ENCODE measurements around the gene BICDL2.
A peak's percentile ranks its signal among the peaks of the same experiment; 100 is the strongest.

BICDL2 gene

DNA sequence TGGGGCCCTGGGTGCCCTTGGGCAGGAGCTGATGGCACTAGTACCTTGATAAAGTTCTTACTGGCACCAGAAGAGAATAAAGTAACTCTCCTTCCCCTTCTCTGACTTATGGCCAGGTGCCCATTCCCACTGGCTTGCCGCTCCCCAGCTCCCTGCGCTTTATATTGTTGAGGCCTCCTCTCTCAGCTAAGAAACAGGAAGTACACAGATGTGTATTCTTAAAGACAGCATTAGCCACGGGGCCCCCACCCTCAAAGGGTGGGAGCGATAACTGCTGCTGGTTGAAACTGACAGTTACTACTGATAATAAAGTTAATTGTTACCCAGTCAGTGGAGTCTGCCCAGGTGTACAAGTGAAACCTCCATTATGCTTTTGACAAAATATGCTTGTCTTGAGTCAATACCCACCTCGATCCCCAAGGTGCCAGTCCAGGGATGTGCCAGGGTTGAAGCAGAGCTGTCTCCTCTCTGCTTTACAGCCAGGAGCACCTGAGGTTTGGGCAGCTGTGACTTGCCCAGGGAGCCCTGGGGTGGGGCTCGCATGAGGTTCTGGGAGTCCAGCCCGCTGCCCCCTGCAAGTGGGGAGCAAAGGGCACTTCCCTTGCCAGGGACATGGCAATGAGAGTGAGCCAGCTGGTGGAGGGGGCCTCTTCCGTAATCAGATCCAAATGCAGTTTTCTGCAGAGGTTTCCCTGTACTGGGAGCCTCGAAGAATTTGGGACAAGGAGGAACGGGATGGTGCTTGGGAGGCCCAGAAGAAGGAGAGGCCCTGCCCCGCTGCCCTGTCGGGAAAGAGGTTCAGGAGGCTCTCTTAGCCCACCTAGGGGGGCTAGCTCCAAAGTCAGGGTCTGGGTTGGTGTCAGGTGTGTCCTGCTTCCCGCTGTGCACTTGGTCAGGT lies 29.4 kb downstream of the BICDL2 start:
- DNase-seq, result no peak

DNA sequence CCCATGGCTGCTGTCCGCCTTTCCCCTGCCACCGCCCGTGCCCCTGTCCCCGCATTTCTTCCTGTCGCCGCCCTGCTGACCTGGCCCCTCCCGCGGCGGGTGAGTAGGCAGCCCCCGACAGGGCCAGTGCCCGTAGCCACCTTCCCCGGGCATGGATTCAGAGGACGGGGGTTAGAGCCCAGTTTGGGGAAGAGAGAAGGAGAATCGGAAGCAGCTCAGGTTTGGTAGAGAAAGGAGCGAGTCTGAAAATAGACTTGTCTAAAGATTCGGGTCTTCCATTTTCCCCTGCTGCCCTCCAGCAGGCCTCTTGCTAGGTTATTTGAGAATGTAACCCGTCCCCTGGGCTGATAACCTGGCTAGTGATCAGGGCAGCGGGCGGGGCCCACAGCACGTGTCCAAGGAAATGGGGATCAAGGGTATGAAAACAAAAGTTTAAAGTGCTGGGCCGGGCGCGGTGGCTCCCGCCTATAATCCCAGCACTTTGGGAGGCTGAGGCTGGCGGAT lies 31.9 kb downstream of the BICDL2 start:
- no peak for DNase-seq

DNA sequence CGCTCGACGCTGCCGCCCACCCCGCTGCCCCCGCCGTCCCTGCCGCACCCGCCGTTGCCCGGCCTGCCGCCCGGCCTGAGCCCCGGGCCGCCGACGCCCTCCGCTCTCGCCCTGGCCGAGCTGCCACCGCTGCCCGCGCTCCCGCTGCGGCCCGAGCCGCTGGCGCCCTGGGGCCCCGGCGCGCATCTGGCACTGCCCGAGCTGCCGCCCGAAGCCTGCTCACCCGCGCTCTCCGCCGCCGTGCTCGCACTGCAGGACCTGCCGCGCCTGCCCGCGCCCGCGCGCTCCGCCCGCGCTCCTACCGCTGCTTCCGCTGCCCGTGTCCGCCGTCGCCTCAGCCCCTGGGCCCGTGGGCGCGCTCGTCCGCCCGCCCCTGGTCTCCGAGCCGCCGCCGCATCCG lies 32.4 kb downstream of the BICDL2 start:
- DNase-seq, result no peak

DNA sequence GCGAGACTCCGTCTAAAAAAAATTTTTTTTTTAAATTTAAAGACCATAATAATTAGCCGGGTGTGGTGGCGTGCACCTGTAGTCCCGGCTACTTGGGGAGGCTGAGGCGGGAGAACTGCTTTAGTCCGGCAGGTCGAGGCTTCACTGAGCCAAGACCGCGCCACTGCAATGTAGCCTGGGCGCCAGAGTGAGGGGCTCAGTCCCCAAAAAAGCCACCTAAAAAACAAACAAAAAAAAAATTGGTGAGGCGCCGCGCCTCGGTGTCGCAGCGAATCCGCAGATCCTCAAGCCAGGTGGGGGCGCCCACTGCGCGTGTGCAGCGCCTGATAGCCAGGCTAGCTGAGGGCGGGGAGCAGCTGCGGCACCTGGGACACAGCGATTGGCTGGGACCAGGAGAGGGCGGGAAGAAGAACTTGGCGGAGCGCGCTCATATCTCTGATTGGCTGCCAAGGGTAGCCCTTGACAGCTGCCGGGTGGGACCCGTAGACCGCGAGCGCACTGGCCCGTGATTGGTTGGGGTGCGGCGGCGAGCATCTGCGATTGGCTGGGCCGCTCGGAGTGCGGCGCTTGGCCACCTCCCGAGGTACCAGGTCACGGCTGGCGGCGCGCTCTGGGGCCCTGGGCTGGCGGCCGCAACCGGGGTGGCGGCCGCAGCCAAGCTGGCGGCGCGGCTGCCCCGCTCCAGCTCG lies 33.0 kb downstream of the BICDL2 start:
- DNase-seq, result peak; percentile 93

DNA sequence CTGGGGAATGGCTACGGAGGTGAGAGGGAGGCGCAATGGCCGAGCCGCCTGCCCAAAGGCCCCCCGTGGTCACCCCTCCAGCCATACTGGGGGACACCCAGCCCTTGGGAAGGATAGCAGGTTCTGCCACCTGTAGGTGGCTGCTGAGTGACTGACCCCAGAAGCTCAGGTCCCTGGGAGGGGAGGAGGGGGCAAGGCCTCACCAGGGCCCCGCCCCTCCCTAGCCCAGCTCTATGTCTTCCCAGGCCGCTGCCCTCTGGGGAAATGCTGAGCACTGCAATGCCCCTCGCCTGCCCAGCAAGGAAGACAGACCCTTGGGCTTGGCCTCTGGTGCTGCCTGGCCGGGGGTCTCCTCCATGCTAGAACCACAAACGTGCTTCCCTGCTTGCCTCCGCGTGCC lies 35.4 kb downstream of the BICDL2 start:
- no peak for DNase-seq

DNA sequence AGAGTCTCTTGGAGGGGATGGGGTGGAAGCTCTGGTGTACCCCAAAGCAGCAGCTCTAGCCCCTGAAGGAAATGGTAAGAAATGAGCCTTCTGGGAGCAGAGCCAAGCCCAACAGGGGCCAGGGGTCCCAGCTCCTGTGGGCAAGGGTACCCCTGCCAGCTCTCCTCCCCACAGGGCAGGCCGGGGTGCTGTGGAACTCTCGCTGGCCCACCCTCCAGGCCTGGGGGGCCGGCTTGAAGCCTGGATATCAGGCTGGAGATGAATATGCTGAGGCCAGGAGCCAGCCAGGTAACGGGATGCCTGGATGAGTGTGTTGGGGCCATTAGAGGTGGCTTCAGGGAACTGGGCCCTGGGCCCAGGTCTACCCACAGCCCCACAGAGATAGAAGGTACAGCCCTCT lies 36.2 kb downstream of the BICDL2 start:
- DNase-seq, result no peak

DNA sequence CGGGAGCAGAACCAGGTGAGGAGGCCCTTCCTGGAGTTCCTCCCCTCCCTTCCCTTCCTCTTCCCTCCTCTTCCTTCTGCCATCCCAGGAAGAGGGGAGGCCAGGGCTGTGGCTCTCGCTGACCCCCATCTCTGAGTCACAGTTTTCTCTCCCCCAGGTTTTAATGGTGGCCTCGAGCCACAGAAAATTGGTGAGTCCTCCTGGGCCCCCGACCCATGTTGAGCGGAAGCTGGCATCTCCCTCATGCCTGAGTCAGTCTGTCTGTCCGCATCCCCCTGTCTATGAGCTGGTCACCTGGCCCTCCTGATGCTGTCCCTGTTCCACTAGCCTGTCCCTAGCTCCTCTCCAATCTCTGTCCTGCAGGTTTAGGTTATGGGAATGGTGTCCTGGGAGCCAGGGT lies 36.8 kb downstream of the BICDL2 start:
- no peak for DNase-seq

DNA sequence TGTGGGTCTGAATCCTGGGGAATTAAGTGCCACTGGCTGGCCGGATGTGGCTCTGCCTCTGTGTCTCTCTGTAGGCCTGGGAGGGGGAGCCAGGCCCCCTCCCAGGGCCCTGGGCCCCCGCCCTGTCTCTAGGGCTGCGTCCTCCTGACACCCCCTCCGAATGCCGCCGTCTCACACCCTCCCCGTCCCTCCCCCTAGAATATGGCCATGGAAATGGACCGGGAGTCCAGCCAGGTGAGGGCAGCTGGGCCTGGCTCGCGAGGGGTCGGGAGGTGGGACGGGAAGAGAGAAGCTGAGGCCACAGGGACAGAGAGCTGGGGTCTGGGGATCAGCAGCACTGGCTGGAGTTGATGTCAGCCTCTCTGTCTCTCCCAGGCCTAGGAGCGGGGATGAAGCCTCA lies 40.4 kb downstream of the BICDL2 start:
- DNase-seq, result no peak

DNA sequence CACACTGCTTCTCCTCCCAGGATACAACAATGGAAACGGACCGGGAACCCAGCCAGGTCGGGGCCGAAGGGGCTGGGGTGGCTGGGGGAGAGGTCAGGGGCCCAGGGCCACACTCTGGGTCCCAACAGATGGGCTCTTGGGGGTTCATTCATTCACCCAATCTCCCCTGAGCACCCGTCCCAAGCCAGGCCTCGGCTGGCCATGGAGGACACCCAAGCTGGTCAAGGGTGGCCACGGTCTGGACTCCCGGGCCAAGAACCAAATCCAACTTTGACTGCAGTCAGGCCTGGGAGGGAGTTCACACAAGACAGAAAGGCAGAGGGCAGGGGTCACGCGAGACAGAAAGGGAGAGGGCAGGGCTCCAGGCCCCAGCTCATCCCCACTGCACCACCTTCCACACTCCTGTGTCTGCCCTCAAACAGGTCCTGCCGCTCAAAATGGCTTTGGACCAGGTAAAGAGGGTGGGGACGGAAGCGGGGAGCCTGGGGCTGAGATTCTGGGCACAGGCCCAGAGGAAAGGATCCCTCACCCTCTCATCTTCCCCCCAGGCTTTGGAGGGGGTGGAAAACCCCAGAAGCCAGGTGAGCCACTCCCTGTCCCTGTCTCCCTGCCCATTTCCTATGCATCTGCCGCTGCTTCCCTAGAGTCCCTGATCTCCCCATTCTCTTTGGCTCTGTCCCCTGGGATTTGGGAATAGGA lies 44.2 kb downstream of the BICDL2 start:
- no peak for DNase-seq

DNA sequence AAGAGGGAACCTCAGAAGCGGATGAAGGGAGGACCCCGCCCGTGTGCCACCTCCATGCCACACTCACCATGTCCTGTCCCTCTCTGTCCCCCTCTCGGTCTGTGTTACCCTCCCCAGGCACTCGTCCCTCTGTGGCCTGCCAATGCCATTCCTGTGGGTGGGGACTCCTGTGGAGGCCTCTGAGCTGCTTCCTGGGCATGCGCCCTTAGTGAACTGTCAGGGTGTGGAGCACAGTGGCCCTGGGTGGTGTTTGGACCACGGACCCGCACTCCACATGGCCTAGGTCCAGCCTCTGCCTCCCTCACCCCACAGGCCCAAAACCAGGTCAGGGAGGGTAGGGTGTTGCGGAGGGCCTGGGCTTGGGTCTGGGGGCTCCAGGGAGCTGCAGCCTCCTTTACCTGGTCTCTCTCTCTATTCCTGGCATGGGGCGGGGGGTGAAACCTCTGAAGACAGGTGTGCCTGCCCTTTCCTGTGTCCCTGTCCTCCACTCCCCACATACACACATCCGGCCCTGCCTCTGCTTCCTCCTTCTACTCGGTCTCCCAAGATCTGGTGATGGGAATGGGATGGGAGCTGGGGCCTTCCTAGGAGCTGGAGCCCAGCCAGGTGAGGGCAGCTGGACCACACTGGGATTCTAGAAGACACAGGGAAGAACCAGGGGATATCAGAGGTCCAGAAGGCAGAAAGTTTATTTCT lies 45.0 kb downstream of the BICDL2 start:
- no peak for DNase-seq

DNA sequence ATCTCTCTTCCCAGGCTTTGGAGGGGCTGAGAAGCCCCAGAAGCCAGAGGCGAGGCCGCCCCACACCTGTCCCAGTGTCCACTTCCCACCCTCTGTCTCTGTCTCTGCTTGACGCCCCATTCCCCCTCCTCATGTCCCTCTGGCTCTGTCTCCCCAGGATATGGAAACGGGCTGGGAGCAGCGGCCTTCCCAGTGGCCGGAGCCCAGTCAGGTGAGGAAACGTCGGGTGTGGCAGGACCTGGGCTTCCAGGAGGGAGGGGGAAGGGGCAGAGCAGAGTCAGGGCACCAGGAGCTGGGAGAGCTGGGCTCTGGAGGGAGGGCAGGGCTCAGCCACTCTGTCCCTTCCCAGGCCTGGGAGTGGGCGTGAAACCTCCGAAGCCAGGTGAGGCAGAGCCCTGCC lies 45.9 kb downstream of the BICDL2 start:
- DNase-seq, result no peak

DNA sequence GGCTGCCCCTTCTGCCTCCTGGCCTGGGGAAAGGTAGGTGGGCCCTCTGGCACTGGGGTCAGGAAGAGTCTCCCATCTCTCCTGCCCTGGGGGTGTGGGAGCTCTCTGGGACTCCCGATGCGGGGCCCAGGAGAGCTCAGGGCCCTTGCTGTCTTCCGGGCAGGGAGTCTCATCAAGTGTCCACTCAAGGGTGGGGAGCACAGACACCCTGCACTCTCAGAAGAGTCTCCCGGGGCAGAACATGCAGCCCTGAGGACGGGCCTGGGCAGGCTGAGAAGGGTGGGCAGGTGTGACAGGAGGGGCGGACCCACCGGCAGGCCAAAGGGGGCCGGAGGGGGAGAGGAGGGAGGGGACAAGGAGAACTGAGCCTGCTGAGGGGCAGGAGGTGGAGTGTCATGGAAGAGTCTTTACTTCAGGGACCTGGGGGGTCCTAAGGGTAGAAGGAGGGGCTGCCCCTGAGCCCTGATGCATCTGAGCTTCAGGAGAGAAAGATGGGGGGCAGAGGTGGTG lies 48.1 kb downstream of the BICDL2 start:
- no peak for DNase-seq

DNA sequence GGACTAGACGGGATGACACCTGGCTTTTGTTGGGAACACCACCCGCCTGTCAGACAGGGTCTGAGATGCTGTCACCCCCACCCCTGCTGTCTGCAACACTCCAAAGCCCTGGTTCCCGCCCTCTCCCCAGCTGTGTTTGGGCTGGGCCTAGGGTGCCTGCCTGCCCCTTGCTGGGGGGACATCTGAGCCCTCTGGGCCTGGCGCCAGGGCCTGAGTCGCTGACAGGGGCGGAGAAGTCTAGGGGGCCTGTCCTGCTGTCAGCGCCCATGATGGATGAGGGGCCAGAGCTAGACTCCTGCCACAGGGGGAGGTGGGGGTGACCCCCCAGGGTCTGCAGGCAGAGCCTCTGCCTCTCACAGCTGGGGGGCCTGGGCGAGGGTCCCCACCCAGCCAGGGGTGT lies 48.9 kb downstream of the BICDL2 start:
- no peak for DNase-seq

DNA sequence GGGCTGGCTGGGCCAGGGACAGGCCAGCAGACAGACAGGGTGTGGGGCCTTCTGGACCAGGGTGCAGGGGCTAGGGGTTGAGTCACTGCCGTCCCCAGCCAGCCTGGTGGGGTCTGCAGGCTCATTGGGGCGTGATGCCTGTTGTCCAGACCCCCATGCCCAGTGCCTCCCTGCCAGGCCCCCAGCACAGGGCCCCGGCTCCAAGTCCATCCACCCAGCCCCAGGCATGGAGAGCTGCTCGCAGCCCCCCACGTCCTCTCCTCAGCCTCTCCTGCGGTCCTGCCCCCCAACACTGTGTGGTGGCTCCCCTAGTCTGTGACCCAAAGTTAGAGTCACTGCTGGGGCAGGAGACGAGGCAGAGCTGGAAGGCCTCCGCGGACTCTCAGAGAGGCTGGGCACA lies 49.5 kb downstream of the BICDL2 start:
- DNase-seq, result no peak

DNA sequence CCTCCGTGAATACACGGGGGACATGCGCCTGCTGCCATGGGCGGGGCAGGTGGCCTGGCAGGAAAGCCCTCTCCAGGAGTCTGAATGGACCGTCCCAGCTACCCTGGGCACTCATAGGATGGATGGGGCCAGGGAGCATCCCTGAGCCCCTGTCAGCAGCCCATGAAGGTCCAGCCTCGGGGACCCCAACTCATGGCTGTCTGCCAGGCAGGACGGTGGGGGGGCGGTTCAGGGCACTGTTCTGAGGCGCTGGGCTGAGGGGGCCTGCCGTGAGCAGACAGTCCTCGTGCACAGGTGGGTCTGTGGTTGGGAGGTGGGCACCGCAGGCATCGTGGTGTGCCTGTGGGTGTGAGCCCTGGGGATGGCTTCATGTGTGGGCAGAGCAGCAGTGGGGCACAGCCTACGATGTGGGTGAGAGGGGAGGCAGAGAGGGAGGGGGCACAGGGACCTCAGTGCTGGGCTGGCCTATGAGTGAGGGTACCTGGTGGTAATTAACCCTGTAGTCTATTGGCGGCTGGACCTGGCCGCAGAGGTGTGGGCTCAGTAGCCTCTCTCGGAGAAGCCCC lies 50.0 kb downstream of the BICDL2 start:
- DNase-seq, result no peak

DNA sequence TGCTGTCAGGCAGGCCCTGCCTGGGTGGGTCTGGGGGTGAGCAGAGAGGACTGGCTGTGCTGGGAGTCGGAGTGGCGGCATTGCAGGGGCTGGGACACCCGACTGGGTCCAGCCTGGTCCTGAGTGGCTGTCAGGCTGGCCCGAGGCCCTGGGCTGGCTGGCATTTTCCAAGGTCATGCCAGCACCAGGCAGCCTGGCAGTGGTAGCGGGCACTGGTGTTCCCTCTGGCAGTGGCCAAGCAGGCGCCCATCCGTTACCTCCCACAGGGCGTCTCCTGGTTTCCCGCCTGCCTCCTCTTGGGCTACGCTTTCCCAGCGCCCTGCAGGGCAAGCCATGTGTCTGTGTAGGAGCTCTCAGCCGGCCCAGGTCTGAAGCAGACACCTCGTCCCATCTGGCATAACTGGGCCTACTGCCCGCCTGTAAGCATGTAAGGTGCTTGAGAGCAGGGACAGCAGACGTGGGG lies 50.8 kb downstream of the BICDL2 start:
- DNase-seq, result peak; percentile 6

DNA sequence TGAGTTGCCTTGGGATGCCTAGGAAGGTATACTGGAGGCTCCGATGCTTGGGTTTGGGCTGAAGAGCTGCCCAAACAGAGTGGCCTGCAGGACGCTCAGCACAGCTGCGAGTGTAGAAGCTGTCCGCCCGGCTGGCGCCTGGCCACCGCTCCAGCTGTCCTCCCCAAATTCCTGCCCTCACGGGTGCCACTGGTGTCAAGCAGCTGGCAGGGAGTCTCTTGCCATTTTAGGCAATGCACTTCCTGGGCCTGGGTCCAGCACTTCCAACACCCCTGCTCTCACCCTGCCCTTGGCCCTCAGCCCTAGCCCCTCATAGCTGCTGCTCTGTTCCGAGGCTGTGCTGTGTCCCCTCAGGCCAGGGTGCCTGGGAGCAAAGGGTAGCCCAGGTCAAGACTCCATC lies 51.3 kb downstream of the BICDL2 start:
- no peak for DNase-seq

DNA sequence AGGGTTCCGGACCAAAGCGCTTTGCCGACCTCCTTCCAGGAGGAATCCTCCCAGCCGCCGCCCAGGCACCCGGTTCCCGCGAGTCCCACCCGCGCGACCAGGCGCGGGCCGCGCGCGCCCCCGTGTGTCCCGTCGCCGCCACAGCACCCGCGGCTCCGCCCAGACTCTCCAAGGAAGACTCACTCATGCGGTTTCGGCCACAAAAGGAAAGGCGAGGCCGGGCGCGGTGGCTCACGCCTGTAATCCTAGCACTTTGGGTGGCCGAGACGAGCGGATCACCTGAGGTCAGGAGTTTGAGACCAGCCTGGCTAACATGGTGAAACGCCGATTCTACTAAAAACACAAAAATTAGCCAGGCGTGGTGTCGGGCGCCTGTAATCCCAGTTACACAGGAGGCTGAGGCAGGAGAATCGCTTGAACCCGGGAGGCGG lies 53.0 kb downstream of the BICDL2 start:
- DNase-seq, result peak; percentile 42

DNA sequence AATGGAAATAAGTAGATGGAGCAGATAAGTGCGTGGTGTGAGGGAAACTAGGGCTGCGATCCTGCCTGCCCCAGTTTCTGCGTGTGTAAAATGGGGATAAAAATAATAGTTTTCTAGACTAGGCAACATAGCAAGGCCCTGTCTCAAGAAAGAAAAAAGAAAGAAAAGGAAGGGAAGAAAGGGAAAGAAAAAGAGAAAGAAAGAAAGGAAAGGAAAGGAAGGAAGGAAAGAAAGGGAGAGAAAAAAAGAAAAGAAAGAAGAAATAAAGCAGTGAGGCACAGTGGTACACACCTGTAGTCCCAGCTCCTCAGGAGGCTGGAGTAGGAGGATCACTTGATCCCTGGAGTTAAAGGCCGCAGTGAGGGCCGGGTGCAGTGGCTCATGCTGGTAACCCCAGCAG lies 54.3 kb downstream of the BICDL2 start:
- no peak for DNase-seq

DNA sequence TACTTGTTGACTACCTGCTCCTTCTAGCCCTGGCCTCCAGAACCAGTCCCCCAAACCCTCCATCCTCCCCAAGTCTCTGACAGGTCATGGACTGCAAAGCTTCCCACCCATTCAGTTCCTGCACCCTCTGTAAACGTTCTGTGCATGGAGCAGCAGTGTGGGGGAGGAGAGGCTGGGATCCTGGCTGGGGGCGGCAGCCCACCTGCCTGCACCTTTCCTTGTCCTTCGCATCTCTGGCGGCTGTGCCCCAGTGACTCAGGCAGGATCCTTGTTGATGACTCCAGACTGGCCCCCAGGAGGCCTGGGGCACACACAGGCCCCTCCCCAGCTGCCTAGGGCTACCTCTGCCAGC lies 54.9 kb downstream of the BICDL2 start:
- DNase-seq, result no peak

DNA sequence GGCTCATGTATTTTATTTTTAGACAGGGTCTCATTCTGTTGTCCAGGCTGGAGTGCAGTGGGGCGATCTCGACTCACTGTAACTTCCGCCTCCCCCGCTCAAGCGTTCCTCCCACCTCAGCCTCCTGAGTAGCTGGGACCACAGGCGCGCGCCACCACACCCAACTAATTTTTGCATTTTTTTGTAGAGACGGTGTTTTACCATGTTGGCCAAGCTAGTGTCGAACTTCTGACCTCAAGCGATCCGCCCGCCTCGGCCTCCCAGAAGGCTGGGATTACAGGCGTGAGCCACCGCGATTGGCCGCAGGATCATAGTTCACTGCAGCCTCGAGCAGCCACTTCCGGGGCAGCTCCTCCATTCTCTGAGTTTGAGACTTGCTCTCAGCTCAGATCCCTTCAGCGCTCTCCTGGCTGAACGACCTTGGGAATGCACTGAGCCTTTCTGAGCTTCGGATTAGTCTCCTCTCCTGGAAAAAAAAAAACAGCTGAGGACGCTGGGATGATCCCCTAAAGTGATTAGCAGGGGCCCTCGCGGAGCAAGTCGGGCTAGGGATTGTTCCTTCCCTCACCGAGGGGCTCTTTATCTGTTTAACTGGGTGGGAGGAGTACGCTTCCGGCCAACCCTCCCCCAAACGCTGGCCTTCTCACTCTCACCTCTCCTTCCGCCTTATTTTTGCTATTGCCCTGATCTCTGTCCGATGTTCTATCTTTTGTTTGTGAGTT lies 55.4 kb downstream of the BICDL2 start:
- no peak for DNase-seq
